WTC11 (cell line): ENCODE measurements around the gene RGL1.

Experiments used
- TF ChIP-seq, protein P1 (sequence below): sonication (generic); formaldehyde crosslinking; IDR thresholded peaks from 2 replicates; pipeline ENCODE4 v1.8.1; 2023; ENCODE audit warnings: mild to moderate bottlenecking, missing genetic modification reagents, moderate library complexity
- TF ChIP-seq, protein P2 (sequence below): sonication (generic); formaldehyde crosslinking; IDR thresholded peaks from 2 replicates; pipeline ENCODE4 v1.8.1; 2022; ENCODE audit warnings: low read depth, mild to moderate bottlenecking, moderate library complexity, missing genetic modification reagents, borderline replicate concordance

DNA sequence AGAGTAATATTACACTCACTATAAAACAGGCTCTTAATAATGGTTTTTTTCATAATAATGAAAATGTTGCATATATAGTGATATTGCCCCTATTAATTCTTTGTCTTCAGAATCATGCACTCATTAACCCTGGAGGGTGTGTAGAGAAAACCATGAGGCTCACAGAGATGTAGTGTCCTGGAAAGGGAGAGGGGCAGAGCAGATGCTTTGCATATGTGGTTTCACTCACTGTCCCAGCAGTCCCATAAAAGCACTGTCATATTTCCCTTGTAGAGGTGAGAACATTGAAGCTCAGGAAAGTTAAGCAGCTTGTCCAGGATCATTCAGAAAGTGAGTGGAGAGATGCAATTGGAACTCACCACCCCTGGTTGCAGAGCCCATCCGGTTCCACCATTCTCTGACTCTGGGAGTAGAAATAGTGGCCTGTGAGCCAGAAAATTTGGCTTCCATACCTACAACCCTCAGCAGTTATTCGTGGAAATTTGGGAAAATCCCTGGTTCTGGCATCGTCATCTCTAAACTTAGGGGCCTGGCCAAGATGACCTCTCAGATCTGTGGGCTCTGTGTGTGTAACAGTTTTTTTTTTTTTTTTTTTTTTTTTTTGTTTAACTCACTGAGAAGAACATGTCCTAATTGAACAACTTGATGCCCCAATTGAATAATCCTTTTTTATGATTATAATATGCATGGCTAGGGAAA, 86.4 kb downstream of the RGL1 start:
- TF ChIP-seq, protein P1, sequence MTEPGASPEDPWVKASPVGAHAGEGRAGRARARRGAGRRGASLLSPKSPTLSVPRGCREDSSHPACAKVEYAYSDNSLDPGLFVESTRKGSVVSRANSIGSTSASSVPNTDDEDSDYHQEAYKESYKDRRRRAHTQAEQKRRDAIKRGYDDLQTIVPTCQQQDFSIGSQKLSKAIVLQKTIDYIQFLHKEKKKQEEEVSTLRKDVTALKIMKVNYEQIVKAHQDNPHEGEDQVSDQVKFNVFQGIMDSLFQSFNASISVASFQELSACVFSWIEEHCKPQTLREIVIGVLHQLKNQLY, result no peak
- TF ChIP-seq, protein P2, sequence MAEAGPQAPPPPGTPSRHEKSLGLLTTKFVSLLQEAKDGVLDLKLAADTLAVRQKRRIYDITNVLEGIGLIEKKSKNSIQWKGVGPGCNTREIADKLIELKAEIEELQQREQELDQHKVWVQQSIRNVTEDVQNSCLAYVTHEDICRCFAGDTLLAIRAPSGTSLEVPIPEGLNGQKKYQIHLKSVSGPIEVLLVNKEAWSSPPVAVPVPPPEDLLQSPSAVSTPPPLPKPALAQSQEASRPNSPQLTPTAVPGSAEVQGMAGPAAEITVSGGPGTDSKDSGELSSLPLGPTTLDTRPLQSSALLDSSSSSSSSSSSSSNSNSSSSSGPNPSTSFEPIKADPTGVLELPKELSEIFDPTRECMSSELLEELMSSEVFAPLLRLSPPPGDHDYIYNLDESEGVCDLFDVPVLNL (CRISPR knock-in tag), result no peak
